ENCODE results near the gene LRRN4CL.

Gene LRRN4CL

DNA sequence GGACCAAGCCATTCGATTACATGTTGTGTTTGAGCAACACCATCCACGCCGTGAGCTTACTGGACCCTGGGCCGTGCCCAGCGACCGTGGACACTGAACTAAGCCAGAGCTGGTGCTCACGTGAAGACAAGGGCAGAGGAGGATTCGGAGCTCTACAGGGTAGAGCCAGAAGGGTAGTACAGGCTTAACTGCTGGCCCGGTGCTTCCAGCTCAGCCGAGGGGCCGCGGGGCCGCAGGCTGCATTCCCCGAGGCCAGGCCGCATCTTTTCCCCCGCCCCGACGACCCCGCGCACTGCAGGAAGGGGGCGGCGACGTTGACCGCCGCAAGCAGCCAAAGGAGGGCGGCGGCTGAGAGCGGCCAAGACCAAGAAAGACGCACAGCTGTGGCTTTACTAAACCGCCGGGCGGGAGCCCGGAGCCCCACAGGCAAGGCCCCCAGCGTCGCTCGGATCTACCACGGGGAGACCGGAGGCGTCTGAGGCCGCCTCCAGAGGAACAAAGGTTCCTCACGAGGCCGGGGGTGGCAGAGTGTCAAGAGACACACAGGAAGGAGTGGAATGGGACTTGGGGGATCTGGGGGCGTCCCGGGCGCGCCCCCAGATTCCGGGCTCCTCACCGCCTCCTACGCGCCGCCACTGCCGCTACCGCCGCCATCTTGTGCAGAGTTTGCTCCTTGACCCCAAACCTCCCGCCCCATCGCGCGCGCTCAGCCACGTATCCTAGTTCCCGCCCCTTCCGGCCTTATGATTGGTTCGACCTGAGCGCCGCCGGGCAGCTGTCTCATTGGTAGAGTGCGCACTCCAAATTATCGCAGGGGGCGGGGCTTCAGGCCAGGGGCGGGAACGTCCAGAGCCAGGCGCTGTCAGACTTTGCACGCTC is 43.1 kb downstream of the LRRN4CL start, which contains the start of gene GANAB:
GANAB (minus strand) TSS at position 668 of the 879 bp plus-strand sequence; CDS start at position 654, 14 bp downstream.
- FAIRE-seq, result peak; percentile 55

DNA sequence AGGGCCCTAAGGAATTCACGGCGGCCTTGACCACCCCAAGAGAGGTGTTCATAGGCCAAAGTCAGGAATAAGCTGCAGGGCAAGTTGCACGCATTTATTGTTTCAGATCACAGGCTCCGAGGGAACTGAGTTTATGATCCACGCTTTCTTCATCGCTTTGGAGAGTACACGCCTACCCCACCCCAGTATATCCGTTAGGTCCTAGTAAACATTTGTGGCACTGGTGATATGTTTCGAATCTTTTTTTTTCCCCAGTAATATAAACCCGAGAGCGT is 43.7 kb downstream of the LRRN4CL start:
- no peak for FAIRE-seq

DNA sequence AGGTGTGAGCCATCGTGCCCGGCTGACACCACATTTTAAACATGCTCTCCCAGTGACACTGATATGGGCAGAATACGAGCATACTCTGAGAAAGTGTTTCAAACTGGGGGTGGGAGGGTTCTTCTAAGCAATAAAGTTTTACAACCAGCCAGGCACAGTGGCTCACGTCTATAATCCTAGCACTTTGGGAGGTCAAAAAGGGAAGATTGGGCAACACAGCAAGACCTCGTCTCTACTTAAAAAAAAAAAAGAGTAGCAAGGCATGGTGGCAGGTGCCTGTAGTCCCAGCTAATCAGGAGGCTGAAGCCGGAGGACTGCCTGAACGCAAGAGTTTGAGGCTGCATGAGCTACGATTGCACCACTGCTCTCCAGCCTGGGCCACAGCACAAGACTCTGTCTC is 45.1 kb downstream of the LRRN4CL start:
- FAIRE-seq, result no peak

Measured in islet of Langerhans (tissue), 1 donor.